Endodermal cell (in vitro differentiated cells): ENCODE results near the gene UMAD1. TPM values are rescaled to one million over a fixed set of nuclear protein-coding genes. Genes with fewer than 3 reads are reported as not detected.

Experiments used
- DNase-seq: peaks from one replicate; pipeline ENCODE4 v3.0.0-alpha.2; 2017
- H3K27ac ChIP-seq: 2 replicates; pipeline ENCODE4 v1.5.1; 2013; ENCODE audit warnings: mild to moderate bottlenecking, low read depth, low read length, moderate library complexity
- H3K27me3 ChIP-seq: 2 replicates; pipeline ENCODE4 v1.6.1; 2013; ENCODE audit warnings: mild to moderate bottlenecking, low read length, moderate library complexity; ENCODE audit not compliant: insufficient read depth, control insufficient read depth, poor library complexity, severe bottlenecking
- H3K36me3 ChIP-seq: 2 replicates; pipeline ENCODE4 v1.7.0; 2013; ENCODE audit warnings: mild to moderate bottlenecking, low read length, moderate library complexity; ENCODE audit not compliant: control insufficient read depth, insufficient read depth
- H3K4me1 ChIP-seq: one replicate; pipeline ENCODE4 v1.7.0; 2013; ENCODE audit warnings: low read length; ENCODE audit not compliant: control insufficient read depth, insufficient read depth
- H3K4me3 ChIP-seq: 2 replicates; pipeline ENCODE4 v1.5.1; 2013; ENCODE audit warnings: mild to moderate bottlenecking, low read length, moderate library complexity
- H3K9ac ChIP-seq: 2 replicates; pipeline ENCODE4 v1.6.1; 2013; ENCODE audit warnings: mild to moderate bottlenecking, low read length, moderate library complexity; ENCODE audit not compliant: poor library complexity, severe bottlenecking; ENCODE audit errors: extremely low read depth
- H3K9me3 ChIP-seq: 2 replicates; pipeline ENCODE4 v1.6.1; 2013; ENCODE audit warnings: mild to moderate bottlenecking, low read length, moderate library complexity; ENCODE audit not compliant: control insufficient read depth
- H3K27ac Mint-ChIP-seq: 2 replicates; pipeline ENCODE4 v1.8.0; 2020; ENCODE audit warnings: mixed read lengths
- H3K27me3 Mint-ChIP-seq: 2 replicates; pipeline ENCODE4 v1.8.0; 2021; ENCODE audit warnings: mild to moderate bottlenecking, mixed read lengths; ENCODE audit not compliant: insufficient read depth
- H3K36me3 Mint-ChIP-seq: 2 replicates; pipeline ENCODE4 v1.8.0; 2020; ENCODE audit warnings: low read depth, mixed read lengths
- H3K4me1 Mint-ChIP-seq: 2 replicates; pipeline ENCODE4 v1.8.0; 2020; ENCODE audit warnings: mixed read lengths
- H3K4me3 Mint-ChIP-seq: 2 replicates; pipeline ENCODE4 v1.8.0; 2020; ENCODE audit warnings: mild to moderate bottlenecking, moderate library complexity, mixed read lengths
- H3K9me3 Mint-ChIP-seq: 2 replicates; pipeline ENCODE4 v1.8.0; 2020; ENCODE audit warnings: mild to moderate bottlenecking, mixed read lengths
- WGBS, 2 experiments: methylation state at CpG; one replicate each; pipeline versions ENCODE4 v1.1.5 to v1.1.7; 2013; ENCODE audit warnings: missing lambda C conversion rate in 2 of 2, mixed read lengths in 1 of 2; ENCODE audit not compliant: insufficient coverage in 1 of 2, insufficient read length in 1 of 2; 5-methylcytosine and 5-hydroxymethylcytosine counted together
- total RNA-seq, 2 donors: library from RNA; stranded (reverse); fragmentation: NEBNext Ultra II Directional in 1 of 2; extraction: Animal tissue kit (Norgen Biotek cat#: 25700) in 1 of 2; gene quantifications; 2 replicates in 1 of 2; 3 replicates in 1 of 2; pipeline ENCODE4 v1.2.1, GENCODE V29; 2021
- TF ChIP-seq, protein P1 (sequence below): fragments of 200-600 bp; sonication (generic); conservative IDR thresholded peaks from 2 replicates; pipeline ENCODE4 v1.5.0; 2021; ENCODE audit warnings: antibody characterized with exemption, mild to moderate bottlenecking

Gene UMAD1
- total RNA-seq, 2 donors from 2014 or later, result 9.7 to 10.3 TPM

DNA sequence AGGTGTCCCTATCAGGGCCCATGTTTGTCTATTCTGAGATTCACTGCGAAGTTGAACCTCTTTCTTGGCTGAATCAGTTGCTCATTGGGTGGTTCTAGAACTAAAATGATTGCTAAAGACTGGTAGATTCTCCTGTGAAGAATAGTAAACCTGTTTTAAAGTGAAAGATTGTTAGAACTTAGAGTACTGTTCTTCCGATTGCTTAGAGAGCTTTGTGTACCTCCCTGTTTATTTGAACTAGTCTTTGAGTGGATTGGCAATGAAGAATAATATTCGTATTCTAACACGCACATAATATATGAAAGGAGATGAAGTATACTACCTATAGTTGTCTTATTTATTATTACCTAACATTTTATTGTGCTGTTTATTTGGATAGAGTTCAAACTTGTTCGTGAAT, 202.7 kb downstream of the UMAD1 start:
- H3K9me3 Mint-ChIP-seq, result no peaks in the 10 kb centered on the region
- no peaks in the 10 kb centered on the region for H3K36me3 Mint-ChIP-seq
- H3K4me3 Mint-ChIP-seq, result no peak overlapping the region
- no peaks in the 10 kb centered on the region for H3K4me1 ChIP-seq
- H3K27ac ChIP-seq, result no peak overlapping the region
- no peak overlapping the region for H3K27ac Mint-ChIP-seq
- no peaks in the 10 kb centered on the region for H3K27me3 ChIP-seq
- H3K9ac ChIP-seq, result no peak overlapping the region
- H3K36me3 ChIP-seq, result no peaks in the 10 kb centered on the region
- WGBS, 2 experiments, result 93 to 95% methylated on average over 2 to 3 of the region's 5 CpGs
- TF ChIP-seq, protein P1, sequence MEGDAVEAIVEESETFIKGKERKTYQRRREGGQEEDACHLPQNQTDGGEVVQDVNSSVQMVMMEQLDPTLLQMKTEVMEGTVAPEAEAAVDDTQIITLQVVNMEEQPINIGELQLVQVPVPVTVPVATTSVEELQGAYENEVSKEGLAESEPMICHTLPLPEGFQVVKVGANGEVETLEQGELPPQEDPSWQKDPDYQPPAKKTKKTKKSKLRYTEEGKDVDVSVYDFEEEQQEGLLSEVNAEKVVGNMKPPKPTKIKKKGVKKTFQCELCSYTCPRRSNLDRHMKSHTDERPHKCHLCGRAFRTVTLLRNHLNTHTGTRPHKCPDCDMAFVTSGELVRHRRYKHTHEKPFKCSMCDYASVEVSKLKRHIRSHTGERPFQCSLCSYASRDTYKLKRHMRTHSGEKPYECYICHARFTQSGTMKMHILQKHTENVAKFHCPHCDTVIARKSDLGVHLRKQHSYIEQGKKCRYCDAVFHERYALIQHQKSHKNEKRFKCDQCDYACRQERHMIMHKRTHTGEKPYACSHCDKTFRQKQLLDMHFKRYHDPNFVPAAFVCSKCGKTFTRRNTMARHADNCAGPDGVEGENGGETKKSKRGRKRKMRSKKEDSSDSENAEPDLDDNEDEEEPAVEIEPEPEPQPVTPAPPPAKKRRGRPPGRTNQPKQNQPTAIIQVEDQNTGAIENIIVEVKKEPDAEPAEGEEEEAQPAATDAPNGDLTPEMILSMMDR, result no peak
- no peaks in the 10 kb centered on the region for H3K27me3 Mint-ChIP-seq
- H3K4me1 Mint-ChIP-seq, result no peaks in the 10 kb centered on the region
- DNase-seq, result no peak
- no peaks in the 10 kb centered on the region for H3K9me3 ChIP-seq
- H3K4me3 ChIP-seq, result no peak overlapping the region

DNA sequence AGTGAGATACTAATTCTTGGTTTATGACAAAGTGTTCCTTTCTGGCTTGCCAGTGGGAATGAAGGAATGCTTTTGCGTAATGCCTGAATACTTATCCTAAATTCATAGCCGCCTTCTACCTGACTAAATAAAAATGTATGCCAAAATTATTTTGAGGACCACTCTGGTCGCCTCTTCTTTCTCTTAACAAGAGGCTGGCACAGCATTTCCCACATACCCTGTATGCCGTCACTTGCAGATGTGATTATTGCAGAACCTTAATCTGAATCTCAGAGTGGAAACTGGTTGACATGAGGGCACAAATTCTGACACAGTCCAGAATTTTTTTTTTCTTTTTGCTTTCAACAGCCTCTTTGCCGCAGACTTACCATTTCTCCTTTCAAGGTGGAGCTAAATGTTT, 203.4 kb downstream of the UMAD1 start:
- no peaks in the 10 kb centered on the region for H3K36me3 ChIP-seq
- Mint-ChIP-seq H3K4me3 (no peak overlapping the region), H3K27me3 (no peaks in the 10 kb centered on the region), H3K27ac (no peak overlapping the region), H3K4me1 (no peaks in the 10 kb centered on the region), H3K9me3 (no peaks in the 10 kb centered on the region), H3K36me3 (no peaks in the 10 kb centered on the region)
- H3K9ac ChIP-seq, result no peak overlapping the region
- no peaks in the 10 kb centered on the region for H3K27me3 ChIP-seq
- H3K9me3 ChIP-seq, result no peaks in the 10 kb centered on the region
- DNase-seq, result no peak
- H3K4me1 ChIP-seq, result no peaks in the 10 kb centered on the region
- TF ChIP-seq, protein P1, result no peak
- no peak overlapping the region for H3K27ac ChIP-seq
- 89 to 95% methylated on average over 4 to 5 of the region's 5 CpGs for WGBS, 2 experiments
- H3K4me3 ChIP-seq, result no peak overlapping the region

DNA sequence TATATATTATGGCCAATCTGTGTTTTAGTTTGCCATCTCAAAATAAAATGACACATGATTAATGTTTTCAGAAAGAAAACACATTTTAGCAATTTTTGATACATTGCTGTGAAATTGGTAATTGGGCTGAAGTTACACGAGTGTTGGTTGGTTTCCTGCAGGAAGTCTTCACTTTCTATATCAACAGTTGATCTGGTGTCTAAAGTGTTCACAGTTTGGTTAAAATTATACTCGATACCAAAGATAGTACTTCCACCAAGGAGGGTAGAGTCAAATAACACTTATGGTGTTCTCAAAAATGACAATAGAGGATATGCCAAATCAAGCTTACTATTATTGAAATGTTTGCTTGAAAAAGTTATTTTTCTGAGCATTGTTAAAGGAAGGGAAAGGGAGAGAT, 207.7 kb downstream of the UMAD1 start:
- no peaks in the 10 kb centered on the region for H3K9me3 Mint-ChIP-seq
- no peaks in the 10 kb centered on the region for H3K9me3 ChIP-seq
- TF ChIP-seq, protein P1, result no peak
- no peaks in the 10 kb centered on the region for H3K36me3 ChIP-seq
- no peak for DNase-seq
- H3K27me3 ChIP-seq, result no peaks in the 10 kb centered on the region
- H3K27ac Mint-ChIP-seq, result no peak overlapping the region
- H3K36me3 Mint-ChIP-seq, result peaks cover 2% of the 10 kb centered on the region
- H3K4me1 Mint-ChIP-seq, result no peaks in the 10 kb centered on the region
- H3K4me3 ChIP-seq, result no peak overlapping the region
- WGBS, 2 experiments, result 83 to 91% methylated on average over 1 to 2 of the region's 2 CpGs
- H3K4me1 ChIP-seq, result no peaks in the 10 kb centered on the region
- no peaks in the 10 kb centered on the region for H3K27me3 Mint-ChIP-seq
- H3K9ac ChIP-seq, result no peak overlapping the region
- H3K4me3 Mint-ChIP-seq, result no peak overlapping the region
- H3K27ac ChIP-seq, result no peak overlapping the region
